IMR-90 (cell line): ENCODE measurements around the gene PGR. TPM values are rescaled to one million over a fixed set of nuclear protein-coding genes. Genes with fewer than 3 reads are reported as not detected.

Source experiments
- ATAC-seq: fragments of 200-7000 bp; cut with Tn5 transposase; 2 replicates; pipeline ENCODE4 v1.9.1; 2020; ENCODE audit warnings: low read depth, mild to moderate bottlenecking, moderate library complexity
- BruUV-seq: library from RNA; stranded (reverse); fragments of 400-500 nt; replicated peaks from 2 replicates; lab custom pipeline; 2021; lab: Mats Ljungman, UMichigan
- CTCF ChIA-PET: fragments of 300-600 bp; formaldehyde crosslinking; extraction: SDS; loops from one replicate; lab custom pipeline; 2021; ENCODE audit warnings: antibody characterized with exemption; lab: Yijun Ruan, JAX
- POLR2A ChIA-PET: fragments of 300-600 bp; sonication (Branson Sonifier 250); formaldehyde crosslinking; loops from one replicate; lab custom pipeline; 2022; ENCODE audit warnings: antibody characterized with exemption; ENCODE audit not compliant: unreplicated experiment; lab: Charles Lee
- DNase-seq: peaks from one replicate; pipeline ENCODE4 v3.0.0; 2013
- H2AFZ ChIP-seq: replicated peaks from 2 replicates; pipeline ENCODE3; 2013; ENCODE audit warnings: low read length, mild to moderate bottlenecking; ENCODE audit not compliant: poor library complexity
- H2AK5ac ChIP-seq: 2 replicates; pipeline ENCODE4 v1.6.1; 2013; ENCODE audit warnings: low read depth, low read length, inconsistent platforms
- H2AK9ac ChIP-seq: replicated peaks from 2 replicates; pipeline ENCODE3; 2013; ENCODE audit warnings: mild to moderate bottlenecking, low read depth, low read length, moderate library complexity; ENCODE audit not compliant: poor library complexity
- H2BK120ac ChIP-seq: 2 replicates; pipeline ENCODE4 v1.6.1; 2013; ENCODE audit warnings: low read depth, low read length, inconsistent platforms
- H2BK15ac ChIP-seq: 3 replicates; pipeline ENCODE4 v1.6.1; 2013; ENCODE audit warnings: low read depth, low read length, inconsistent platforms
- H2BK20ac ChIP-seq: 2 replicates; pipeline ENCODE4 v1.6.1; 2013; ENCODE audit warnings: low read depth, mild to moderate bottlenecking, inconsistent platforms, low read length, moderate library complexity
- H2BK5ac ChIP-seq: 2 replicates; pipeline ENCODE4 v1.6.1; 2013; ENCODE audit warnings: mild to moderate bottlenecking, low read depth, low read length, inconsistent platforms; ENCODE audit not compliant: poor library complexity, severe bottlenecking
- H3K14ac ChIP-seq: replicated peaks from 2 replicates; pipeline ENCODE4 v1.6.1; 2013; ENCODE audit warnings: low read depth, low read length, inconsistent platforms
- H3K18ac ChIP-seq: 2 replicates; pipeline ENCODE4 v1.6.1; 2013; ENCODE audit warnings: low read depth, low read length, control low read depth
- H3K23ac ChIP-seq: 2 replicates; pipeline ENCODE4 v1.6.1; 2013; ENCODE audit warnings: low read depth, low read length, inconsistent platforms
- H3K27ac ChIP-seq: 2 replicates; pipeline ENCODE4 v1.5.1; 2013; ENCODE audit warnings: mild to moderate bottlenecking, control low read depth, low read length; ENCODE audit not compliant: insufficient read depth
- H3K27me3 ChIP-seq: 2 replicates; pipeline ENCODE4 v1.6.1; 2013; ENCODE audit warnings: low read length; ENCODE audit not compliant: control insufficient read depth, insufficient read depth
- H3K36me3 ChIP-seq: 2 replicates; pipeline ENCODE4 v1.6.1; 2013; ENCODE audit warnings: low read length, mixed read lengths; ENCODE audit not compliant: control insufficient read depth, insufficient read depth
- H3K4ac ChIP-seq: 2 replicates; pipeline ENCODE4 v1.6.1; 2013; ENCODE audit warnings: low read depth, low read length, inconsistent platforms
- H3K4me1 ChIP-seq: 2 replicates; pipeline ENCODE4 v1.6.1; 2013; ENCODE audit warnings: low read length, mixed read lengths; ENCODE audit not compliant: control insufficient read depth, insufficient read depth
- H3K4me2 ChIP-seq: 2 replicates; pipeline ENCODE4 v1.6.1; 2013; ENCODE audit warnings: low read depth, mild to moderate bottlenecking, control low read depth, low read length, moderate library complexity
- H3K4me3 ChIP-seq: 2 replicates; pipeline ENCODE4 v1.5.1; 2013; ENCODE audit warnings: low read depth, mild to moderate bottlenecking, control low read depth, low read length, moderate library complexity; ENCODE audit not compliant: insufficient read depth
- H3K56ac ChIP-seq: 2 replicates; pipeline ENCODE4 v1.6.1; 2013; ENCODE audit warnings: low read length, inconsistent platforms; ENCODE audit not compliant: insufficient read depth; ENCODE audit errors: extremely low read depth
- H3K79me1 ChIP-seq, 2 experiments: 2 replicates each; pipeline ENCODE4 v1.6.1; 2013; ENCODE audit warnings: low read length in 2 of 2, inconsistent platforms in 1 of 2, low read depth in 1 of 2
- H3K9ac ChIP-seq: 2 replicates; pipeline ENCODE4 v1.6.1; 2013; ENCODE audit warnings: low read depth, low read length, control low read depth
- H3K9me1 ChIP-seq: 2 replicates; pipeline ENCODE4 v1.6.1; 2013; ENCODE audit warnings: low read length, inconsistent platforms; ENCODE audit not compliant: insufficient read depth
- H3K9me3 ChIP-seq: 2 replicates; pipeline ENCODE4 v1.6.1; 2013; ENCODE audit warnings: low read length; ENCODE audit not compliant: control insufficient read depth, insufficient read depth
- H4K20me1 ChIP-seq: 2 replicates; pipeline ENCODE4 v1.6.1; 2013; ENCODE audit warnings: low read length, inconsistent platforms; ENCODE audit not compliant: insufficient read depth
- H4K5ac ChIP-seq: 2 replicates; pipeline ENCODE4 v1.6.1; 2013; ENCODE audit warnings: mild to moderate bottlenecking, low read depth, low read length, control low read depth
- H4K8ac ChIP-seq, 2 experiments: 2 replicates each; pipeline ENCODE4 v1.6.1; 2013; ENCODE audit warnings: low read depth in 2 of 2, low read length in 2 of 2, control low read depth in 1 of 2, inconsistent platforms in 1 of 2
- H4K91ac ChIP-seq: 2 replicates; pipeline ENCODE4 v1.6.1; 2013; ENCODE audit warnings: low read depth, low read length, inconsistent platforms; ENCODE audit not compliant: insufficient read depth
- BHLHE40 ChIP-seq: fragments of 150-350 bp; IDR thresholded peaks from 2 replicates; pipeline ENCODE4 v1.6.1; 2016; ENCODE audit warnings: mild to moderate bottlenecking, low read depth, low read length
- CEBPB ChIP-seq: IDR thresholded peaks from 2 replicates; pipeline ENCODE4 v1.6.1; 2012; ENCODE audit warnings: low read depth, low read length, improper control_type of control experiment
- CHD1 ChIP-seq: IDR thresholded peaks from 2 replicates; pipeline ENCODE4 v1.6.1; 2012; ENCODE audit warnings: low read depth, low read length, improper control_type of control experiment
- CTCF ChIP-seq: conservative IDR thresholded peaks from 2 replicates; pipeline ENCODE4 v1.5.1; 2012; ENCODE audit warnings: mild to moderate bottlenecking, low read depth, low read length, improper control_type of control experiment
- ELK1 ChIP-seq: fragments of 150-350 bp; IDR thresholded peaks from 2 replicates; pipeline ENCODE4 v1.6.1; 2016; ENCODE audit warnings: low read depth, mild to moderate bottlenecking, low read length, moderate library complexity, borderline replicate concordance
- FOS ChIP-seq: fragments of 150-350 bp; IDR thresholded peaks from 2 replicates; pipeline ENCODE4 v1.6.1; 2016; ENCODE audit warnings: low read depth, low read length
- MAFK ChIP-seq: IDR thresholded peaks from 2 replicates; pipeline ENCODE4 v1.6.1; 2012; ENCODE audit warnings: low read depth, low read length, improper control_type of control experiment
- MAZ ChIP-seq: IDR thresholded peaks from 2 replicates; pipeline ENCODE4 v1.6.1; 2012; ENCODE audit warnings: low read depth, mild to moderate bottlenecking, low read length, improper control_type of control experiment, moderate library complexity, borderline replicate concordance
- MXI1 ChIP-seq: IDR thresholded peaks from 2 replicates; pipeline ENCODE4 v1.6.1; 2012; ENCODE audit warnings: low read depth, mild to moderate bottlenecking, low read length, moderate library complexity, borderline replicate concordance
- NFE2L2 ChIP-seq: fragments of 150-350 bp; IDR thresholded peaks from 2 replicates; pipeline ENCODE4 v1.6.1; 2016; ENCODE audit warnings: low read depth, mild to moderate bottlenecking, low read length
- POLR2A ChIP-seq: IDR thresholded peaks from 2 replicates; pipeline ENCODE4 v1.6.1; 2012; ENCODE audit warnings: mild to moderate bottlenecking, low read depth, low read length
- RAD21 ChIP-seq: IDR thresholded peaks from 2 replicates; pipeline ENCODE4 v1.6.1; 2012; ENCODE audit warnings: low read length, improper control_type of control experiment
- RCOR1 ChIP-seq: IDR thresholded peaks from 2 replicates; pipeline ENCODE4 v1.6.1; 2012; ENCODE audit warnings: mild to moderate bottlenecking, low read length, improper control_type of control experiment; ENCODE audit not compliant: insufficient replicate concordance
- RFX5 ChIP-seq: IDR thresholded peaks from 2 replicates; pipeline ENCODE4 v1.8.0; 2012; ENCODE audit warnings: low read depth, mild to moderate bottlenecking, low read length, moderate library complexity
- SMC3 ChIP-seq: fragments of 150-350 bp; IDR thresholded peaks from 2 replicates; pipeline ENCODE4 v1.6.1; 2016; ENCODE audit warnings: low read depth, mild to moderate bottlenecking, antibody characterized with exemption, low read length, moderate library complexity
- WGBS, 2 experiments: methylation state at CpG; one replicate each; pipeline versions ENCODE4 v1.1.5 to v1.1.7; 2013; ENCODE audit warnings: missing lambda C conversion rate in 2 of 2; ENCODE audit not compliant: insufficient read length in 1 of 2; ENCODE audit errors: extremely low coverage in 2 of 2; 5-methylcytosine and 5-hydroxymethylcytosine counted together
- dilution Hi-C: fragments of 300-500 bp; cut with HindIII; formaldehyde crosslinking; loops from one replicate; pipeline ENCODE4 v1.14.3; 2018; ENCODE audit warnings: low sequenced_read_pairs; ENCODE audit not compliant: unreplicated experiment
- in situ Hi-C: fragments of 300-500 bp; cut with MboI; formaldehyde crosslinking; loops from 3 replicates; pipeline ENCODE4 v1.14.3; 2019; ENCODE audit warnings: low sequenced_read_pairs, inconsistent platforms, mixed read lengths
- intact Hi-C: fragments of 100-400 bp; cut with micrococcal nuclease; formaldehyde crosslinking; loops from 2 replicates; pipeline ENCODE4 v1.10.0; 2022
- polyA plus RNA-seq, 3 experiments: library from polyadenylated mRNA; depleted of rRNA; stranded (reverse); fragments of >200 nt; gene quantifications; 2 replicates each; pipeline ENCODE4 v1.2.3, GENCODE V29; 2012; ENCODE audit warnings: low replicate concordance in 1 of 3
- total RNA-seq: library from RNA; depleted of rRNA; stranded (reverse); fragments of >200 nt; gene quantifications from 2 replicates; pipeline ENCODE4 v1.2.3, GENCODE V29; 2012

The PGR gene
- total and polyA plus RNA-seq, 2 of the 4 experiments (the other 2 are of a cell fraction), result under 0.01 TPM; not detected in 1

- DNase-seq, result no peak
Observed at GRCh38 chr11:101090679-101091270, 38.8 kb downstream of the PGR start.

More at GRCh38 chr11:101090679-101091270, 38.8 kb downstream of the PGR start:
- no peak overlapping the region for H4K5ac ChIP-seq
- CTCF ChIA-PET, result interaction anchor here (0.6 to 0.9 kb wide), 2 partner anchors 9 to 26 kb away, joined by 3 to 5 read pairs; no protein-coding TSS in a partner anchor
- no peak overlapping the region for H3K4ac ChIP-seq
- TF ChIP-seq MXI1 (no peak), ELK1 (no peak), BHLHE40 (no peak), RFX5 (no peak), SMC3 (no peak), MAFK (no peak), POLR2A (no peak), CTCF (no peak), CEBPB (no peak), CHD1 (no peak), MAZ (no peak), RCOR1 (no peak), FOS (no peak), RAD21 (no peak), NFE2L2 (no peak)
- H2BK5ac ChIP-seq, result no peak overlapping the region
- no TSS peak for BruUV-seq
- H2BK15ac ChIP-seq, result no peak overlapping the region
- POLR2A ChIA-PET, result no interaction called here
- H4K91ac ChIP-seq, result no peak overlapping the region
- dilution Hi-C loops (no loop called here), in situ Hi-C loops (no loop called here), intact Hi-C loops (no loop called here)
- H3K27me3 ChIP-seq, result no peaks in the 10 kb centered on the region
- H3K4me2 ChIP-seq, result no peak overlapping the region
- H2AK9ac ChIP-seq, result no peak overlapping the region
- H3K27ac ChIP-seq, result no peak overlapping the region
- no peak overlapping the region for H3K56ac ChIP-seq
- no peaks in the 10 kb centered on the region for H3K36me3 ChIP-seq
- no CpG with 5 or more reads among the region's 5 CpGs for WGBS, 2 experiments
- H3K18ac ChIP-seq, result no peak overlapping the region
- ATAC-seq, result no peak
- no peak overlapping the region for H2AK5ac ChIP-seq
- H3K79me1 ChIP-seq, result no peaks in the 10 kb centered on the region
- no peak overlapping the region for H3K4me3 ChIP-seq
- no peaks in the 10 kb centered on the region for H3K9me3 ChIP-seq
- H3K9me1 ChIP-seq, result no peaks in the 10 kb centered on the region
- no peak overlapping the region for H2AFZ ChIP-seq
- no peak overlapping the region for H3K14ac ChIP-seq
- H4K20me1 ChIP-seq, result no peaks in the 10 kb centered on the region
- no peak overlapping the region for H3K23ac ChIP-seq
- no peak overlapping the region for H2BK20ac ChIP-seq
- H3K9ac ChIP-seq, result no peak overlapping the region
- H3K4me1 ChIP-seq, result no peaks in the 10 kb centered on the region
- H4K8ac ChIP-seq, result no peak overlapping the region
- no peak overlapping the region for H2BK120ac ChIP-seq
